Measurements from ENCODE around the gene RTF2. TPM values are rescaled to one million over a fixed set of nuclear protein-coding genes. Genes with fewer than 3 reads are reported as not detected.
"Not testable (repeated sequence)": the region's sequence is repeated elsewhere in the genome, so short reads cannot be mapped to it uniquely, and the experiment has no call there.

The RTF2 gene
- total and polyA plus RNA-seq, 7 experiments from 2014 or later, result 62.5 to 157 (median 81.2) TPM

DNA sequence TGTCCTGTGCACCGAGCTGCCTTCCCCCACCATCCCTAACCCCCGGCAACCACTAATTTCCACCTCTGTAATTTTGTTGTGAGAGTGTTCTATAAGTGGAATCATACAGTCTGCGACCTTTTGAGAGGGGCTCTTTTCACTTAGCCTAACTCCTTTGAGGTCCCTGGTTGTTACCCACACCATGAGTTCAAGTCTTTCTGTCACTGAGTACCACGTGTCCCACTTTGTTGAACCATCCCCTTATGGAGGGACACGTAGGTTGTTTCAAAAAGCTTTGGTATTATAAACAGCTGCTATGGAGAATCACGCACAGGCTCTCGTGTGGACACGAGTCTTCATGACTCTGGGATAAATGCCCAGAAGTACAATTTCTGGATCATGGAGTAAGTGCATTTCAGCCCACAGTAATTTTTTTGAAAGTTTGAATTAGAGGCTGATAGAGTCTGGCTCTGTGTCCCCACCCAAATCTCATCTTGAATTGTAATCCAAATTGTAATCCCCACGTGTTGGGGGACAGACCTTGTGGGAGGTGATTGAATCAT lies 74.1 kb downstream of the RTF2 start:
- no peak for DNase-seq
- H3K27me3 Mint-ChIP-seq, result no peaks in the 10 kb centered on the region
- H3K4me3 Mint-ChIP-seq, result no peak overlapping the region
- peaks cover 0 to 7% (median 0%) of the 10 kb centered on the region in 5 donors for H3K36me3 Mint-ChIP-seq
- POLR2A ChIA-PET, result no interaction called here
- Histone ChIP-seq H3K27me3 (ENCODE audit: control insufficient read depth in 2 of 2, insufficient read depth in 2 of 2, low read length in 2 of 2) (no peaks in the 10 kb centered on the region), H3K36me3 (ENCODE audit: control insufficient read depth in 2 of 3, insufficient read depth in 3 of 3, low read length in 3 of 3) (no peaks in the 10 kb centered on the region), H3K27ac (ENCODE audit: low read depth, low read length) (no peak overlapping the region), H3K4me1 (ENCODE audit: control insufficient read depth in 2 of 2, insufficient read depth in 2 of 2, low read length in 2 of 2) (no peaks in the 10 kb centered on the region), H3K4me3 (ENCODE audit: low read length) (no peak overlapping the region), H3K9me3 (ENCODE audit: control insufficient read depth in 2 of 3, low read length in 3 of 3) (no peaks in the 10 kb centered on the region)
- H3K4me1 Mint-ChIP-seq, result peaks cover 0 to 6% (median 0%) of the 10 kb centered on the region in 7 donors
- H3K27ac Mint-ChIP-seq, result no peak overlapping the region
- intact Hi-C loops (cut with micrococcal nuclease), result no loop called here
- ATAC-seq, result no peak
- CTCF ChIA-PET, result no interaction called here
- no peaks in the 10 kb centered on the region for H3K9me3 Mint-ChIP-seq

DNA sequence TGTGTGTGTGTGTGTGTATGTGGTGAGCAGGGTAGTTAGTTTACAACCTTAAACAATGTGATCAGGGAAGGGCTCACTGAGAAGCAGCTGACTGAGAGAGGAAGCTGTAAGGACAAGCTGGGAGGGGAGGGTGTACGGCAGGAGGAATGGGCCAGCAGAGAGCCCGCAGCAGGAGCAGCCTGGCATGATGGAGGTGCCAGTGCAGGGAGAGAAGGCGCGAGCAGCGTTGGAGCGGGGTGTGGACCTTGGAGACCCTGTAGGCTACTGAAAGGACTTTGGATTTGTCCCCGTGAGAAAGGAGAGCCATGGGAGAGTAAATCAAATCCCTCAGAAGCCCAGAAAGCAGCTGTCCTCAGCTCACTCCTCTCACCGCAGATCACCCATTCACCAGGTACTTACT lies 83.1 kb downstream of the RTF2 start:
- no peaks in the 10 kb centered on the region for H3K27me3 Mint-ChIP-seq
- no peak overlapping the region for H3K4me3 ChIP-seq (ENCODE audit: low read length)
- H3K4me1 ChIP-seq (ENCODE audit: control insufficient read depth in 2 of 2, insufficient read depth in 2 of 2, low read length in 2 of 2), result no peaks in the 10 kb centered on the region
- no peak overlapping the region for H3K27ac ChIP-seq (ENCODE audit: low read depth, low read length)
- no peaks in the 10 kb centered on the region for H3K9me3 ChIP-seq (ENCODE audit: control insufficient read depth in 2 of 3, low read length in 3 of 3)
- POLR2A ChIA-PET, result no interaction called here
- CTCF ChIA-PET, result interaction anchor here (0.6 to 2.0 kb wide), 3 partner anchors 14 to 1285 kb away, joined by 3 to 7 read pairs (median 3); no protein-coding TSS in a partner anchor
- no peaks in the 10 kb centered on the region for H3K27me3 ChIP-seq (ENCODE audit: control insufficient read depth in 2 of 2, insufficient read depth in 2 of 2, low read length in 2 of 2)
- H3K27ac Mint-ChIP-seq, result no peak overlapping the region
- no peak overlapping the region for H3K4me3 Mint-ChIP-seq
- DNase-seq, result no peak
- H3K4me1 Mint-ChIP-seq, result peaks cover 0 to 8% (median 0%) of the 10 kb centered on the region in 7 donors
- H3K36me3 Mint-ChIP-seq, result peaks cover 0 to 4% (median 0%) of the 10 kb centered on the region in 5 donors
- no peaks in the 10 kb centered on the region for H3K9me3 Mint-ChIP-seq
- H3K36me3 ChIP-seq (ENCODE audit: control insufficient read depth in 2 of 3, insufficient read depth in 3 of 3, low read length in 3 of 3), result no peaks in the 10 kb centered on the region
- intact Hi-C loops (cut with micrococcal nuclease), result loop anchor here (2.0 to 5.0 kb wide), 3 partner anchors 421 to 1657 kb away; no protein-coding TSS in a partner anchor
- no peak for ATAC-seq

- Mint-ChIP-seq H3K9me3 (no peaks in the 10 kb centered on the region), H3K4me1 (peaks cover 0 to 8% (median 0%) of the 10 kb centered on the region in 7 donors), H3K27ac (no peak overlapping the region), H3K4me3 (no peak overlapping the region), H3K27me3 (peaks cover 0 to 2% (median 0%) of the 10 kb centered on the region in 5 donors), H3K36me3 (no peaks in the 10 kb centered on the region)
- DNase-seq (no peak), ATAC-seq (no peak)
- intact Hi-C loops (cut with micrococcal nuclease), result loop anchor here in 1 of 2 donors (5.0 kb wide), 1 partner anchor 419 kb away; no protein-coding TSS in a partner anchor
- CTCF ChIA-PET, result no interaction called here
- H3K4me3 ChIP-seq (ENCODE audit: low read length), result no peak overlapping the region
- H3K27me3 ChIP-seq (ENCODE audit: control insufficient read depth in 2 of 2, insufficient read depth in 2 of 2, low read length in 2 of 2), result no peaks in the 10 kb centered on the region
- H3K27ac ChIP-seq (ENCODE audit: low read depth, low read length), result no peak overlapping the region
- H3K9me3 ChIP-seq (ENCODE audit: control insufficient read depth in 2 of 3, low read length in 3 of 3), result no peaks in the 10 kb centered on the region
- H3K4me1 ChIP-seq (ENCODE audit: control insufficient read depth in 2 of 2, insufficient read depth in 2 of 2, low read length in 2 of 2), result no peaks in the 10 kb centered on the region
- H3K36me3 ChIP-seq (ENCODE audit: control insufficient read depth in 2 of 3, insufficient read depth in 3 of 3, low read length in 3 of 3), result no peaks in the 10 kb centered on the region
- POLR2A ChIA-PET, result no interaction called here
Observed at GRCh38 chr20:56552911-56553629, 84.6 kb downstream of the RTF2 start.

GRCh38 chr20:56554869-56555268 lies 86.4 kb downstream of the RTF2 start:
- Histone ChIP-seq H3K27me3 (ENCODE audit: control insufficient read depth in 2 of 2, insufficient read depth in 2 of 2, low read length in 2 of 2) (no peaks in the 10 kb centered on the region), H3K36me3 (ENCODE audit: control insufficient read depth in 2 of 3, insufficient read depth in 3 of 3, low read length in 3 of 3) (no peaks in the 10 kb centered on the region), H3K4me3 (ENCODE audit: low read length) (no peak overlapping the region), H3K27ac (ENCODE audit: low read depth, low read length) (no peak overlapping the region), H3K4me1 (ENCODE audit: control insufficient read depth in 2 of 2, insufficient read depth in 2 of 2, low read length in 2 of 2) (no peaks in the 10 kb centered on the region), H3K9me3 (ENCODE audit: control insufficient read depth in 2 of 3, low read length in 3 of 3) (no peaks in the 10 kb centered on the region)
- peak overlapping the region in 1 of 10 donors; percentile 37 for H3K4me3 Mint-ChIP-seq
- peaks cover 0 to 2% (median 0%) of the 10 kb centered on the region in 5 donors for H3K27me3 Mint-ChIP-seq
- ATAC-seq, result peak; percentile 58
- H3K4me1 Mint-ChIP-seq, result peaks cover 0 to 8% (median 0%) of the 10 kb centered on the region in 7 donors
- ChIA-PET CTCF (interaction anchor here (0.6 kb wide), 1 partner anchor 15 kb away, joined by 4 read pairs; no protein-coding TSS in a partner anchor), POLR2A (no interaction called here)
- DNase-seq, result no peak
- no peaks in the 10 kb centered on the region for H3K9me3 Mint-ChIP-seq
- H3K27ac Mint-ChIP-seq, result no peak overlapping the region
- intact Hi-C loops (cut with micrococcal nuclease), result loop anchor here in 1 of 2 donors (5.0 kb wide), 1 partner anchor 417 kb away; no protein-coding TSS in a partner anchor
- no peaks in the 10 kb centered on the region for H3K36me3 Mint-ChIP-seq

GRCh38 chr20:56558968-56559367 lies 90.5 kb downstream of the RTF2 start:
- H3K4me3 ChIP-seq (ENCODE audit: low read length), result no peak overlapping the region
- Mint-ChIP-seq H3K27me3 (peaks cover 0 to 3% (median 0%) of the 10 kb centered on the region in 5 donors), H3K4me1 (peaks cover 0 to 8% (median 0%) of the 10 kb centered on the region in 7 donors), H3K27ac (no peak overlapping the region), H3K9me3 (no peaks in the 10 kb centered on the region), H3K36me3 (no peaks in the 10 kb centered on the region), H3K4me3 (no peak overlapping the region)
- H3K27me3 ChIP-seq (ENCODE audit: control insufficient read depth in 2 of 2, insufficient read depth in 2 of 2, low read length in 2 of 2), result no peaks in the 10 kb centered on the region
- ATAC-seq (no peak), DNase-seq (no peak)
- no peaks in the 10 kb centered on the region for H3K4me1 ChIP-seq (ENCODE audit: control insufficient read depth in 2 of 2, insufficient read depth in 2 of 2, low read length in 2 of 2)
- ChIA-PET POLR2A (no interaction called here), CTCF (no interaction called here)
- no peaks in the 10 kb centered on the region for H3K36me3 ChIP-seq (ENCODE audit: control insufficient read depth in 2 of 3, insufficient read depth in 3 of 3, low read length in 3 of 3)
- intact Hi-C loops (cut with micrococcal nuclease), result no loop called here
- H3K27ac ChIP-seq (ENCODE audit: low read depth, low read length), result no peak overlapping the region
- H3K9me3 ChIP-seq (ENCODE audit: control insufficient read depth in 2 of 3, low read length in 3 of 3), result no peaks in the 10 kb centered on the region

DNA sequence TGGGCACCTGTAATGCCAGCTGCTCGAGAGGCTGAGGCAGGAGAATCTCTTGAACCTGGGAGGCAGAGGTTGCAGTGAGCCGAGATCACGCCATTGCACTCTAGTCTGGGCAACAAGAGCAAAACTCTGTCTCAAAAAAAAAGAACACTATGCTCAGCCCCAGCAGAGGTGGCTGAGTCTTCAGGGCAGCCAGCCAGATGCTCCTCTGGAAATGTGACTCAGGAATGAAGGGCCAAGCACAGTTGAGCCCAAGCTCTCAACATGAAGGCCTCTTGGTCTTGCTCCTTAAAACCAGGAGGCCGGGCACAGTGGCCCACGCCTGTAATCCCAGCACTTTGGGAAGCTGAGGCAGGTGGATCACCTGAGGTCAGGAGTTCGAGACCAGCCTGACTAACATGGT lies 96.1 kb downstream of the RTF2 start:
- DNase-seq; H3K9me3 Mint-ChIP-seq; H3K4me3 Mint-ChIP-seq; H3K9me3 ChIP-seq (ENCODE audit: control insufficient read depth in 2 of 3, low read length in 3 of 3); H3K4me1 ChIP-seq (ENCODE audit: control insufficient read depth in 2 of 2, insufficient read depth in 2 of 2, low read length in 2 of 2); ATAC-seq; H3K27ac Mint-ChIP-seq; H3K27me3 Mint-ChIP-seq; H3K36me3 ChIP-seq (ENCODE audit: control insufficient read depth in 2 of 3, insufficient read depth in 3 of 3, low read length in 3 of 3); H3K27me3 ChIP-seq (ENCODE audit: control insufficient read depth in 2 of 2, insufficient read depth in 2 of 2, low read length in 2 of 2); intact Hi-C loops (cut with micrococcal nuclease); H3K36me3 Mint-ChIP-seq; H3K27ac ChIP-seq (ENCODE audit: low read depth, low read length); H3K4me3 ChIP-seq (ENCODE audit: low read length); POLR2A ChIA-PET; H3K4me1 Mint-ChIP-seq: not testable (repeated sequence)
- CTCF ChIA-PET, result interaction anchor here (0.8 kb wide), 1 partner anchor 14 kb away, joined by 3 read pairs; no protein-coding TSS in a partner anchor

Data from naive thymus-derived CD4-positive, alpha-beta T cell (primary cell).